Right atrium auricular region (tissue), 2 donors: ENCODE results near the gene FAU. TPM values are rescaled to one million over a fixed set of nuclear protein-coding genes. Genes with fewer than 3 reads are reported as not detected.

Source experiments
- DNase-seq: peaks from one replicate; pipeline ENCODE4 v3.0.0-alpha.2; 2019; ENCODE audit warnings: low spot score
- H3K27ac ChIP-seq, 2 donors: fragments of 200-600 bp; sonication (generic); 1 replicate in 1 of 2; 2 replicates in 1 of 2; pipeline ENCODE4 v1.5.1; 2016 to 2019
- H3K27me3 ChIP-seq, 2 donors: fragments of 200-600 bp; sonication (generic); one replicate each; pipeline versions ENCODE4 v1.5.1 to v1.6.0; 2017 to 2019
- H3K36me3 ChIP-seq: fragments of 200-600 bp; sonication (generic); one replicate; pipeline ENCODE4 v1.5.1; 2016
- H3K4me1 ChIP-seq, 2 donors: fragments of 200-600 bp; sonication (generic); one replicate each; pipeline versions ENCODE4 v1.5.1 to v1.6.0; 2017 to 2019
- H3K4me3 ChIP-seq, 2 donors: fragments of 200-600 bp; sonication (generic); 1 replicate in 1 of 2; 2 replicates in 1 of 2; pipeline ENCODE4 v1.5.1; 2017 to 2019; ENCODE audit warnings: mild to moderate bottlenecking in 1 of 2, moderate library complexity in 1 of 2
- H3K9me3 ChIP-seq, 2 donors: fragments of 200-600 bp; sonication (generic); one replicate each; pipeline ENCODE4 v1.5.1; 2019
- CTCF ChIP-seq, 2 donors: fragments of 200-600 bp; sonication (generic); IDR thresholded peaks; one replicate each; pipeline ENCODE4 v1.5.1; 2019; ENCODE audit warnings: antibody characterized with exemption in 2 of 2
- microRNA-seq, 2 donors: library from miRNA; unstranded; fragments of <30 nt; microRNA quantifications; one replicate each; pipeline ENCODE4, GENCODE V29; 2016 to 2017; ENCODE audit warnings: borderline number of aligned reads in 2 of 2, borderline replicate concordance in 1 of 2
- total RNA-seq, 2 donors: library from RNA; depleted of rRNA; stranded (reverse); fragments of >200 nt; gene quantifications; one replicate each; pipeline ENCODE4 v1.1.0, GENCODE V29; 2016

Gene FAU
- total RNA-seq, 2 donors from 2014 or later = 361 to 585 TPM

GRCh38 chr11:65071907-65072630 is 49.9 kb downstream of the FAU start:
- no peak for TF ChIP-seq CTCF (IDR thresholded peaks at IDR 0.05)
- Histone ChIP-seq H3K4me1 (no peaks in the 10 kb centered on the region), H3K27me3 (no peaks in the 10 kb centered on the region), H3K27ac (no peak overlapping the region), H3K9me3 (no peaks in the 10 kb centered on the region), H3K36me3 (no peaks in the 10 kb centered on the region), H3K4me3 (no peak overlapping the region)
- no peak for DNase-seq

Small RNA genes lying within 50 kb of the gene (microRNA-seq; reads per million reads assigned to microRNA genes)
- 0 to 0.71 reads per million in 2 donors for gene MIR6751

Other genes starting within 250 kb of the FAU start
- gene EHD1, start 243.5 kb downstream of the FAU start, total RNA-seq = 10 to 100 TPM; 29.5 to 34.1 TPM
- gene ATG2A, start 204.9 kb downstream of the FAU start, total RNA-seq = 10 to 100 TPM; 16.0 to 24.1 TPM
- gene PPP2R5B, start 197.4 kb downstream of the FAU start, total RNA-seq = 10 to 100 TPM; 21.5 to 23.0 TPM
- gene GPHA2, start 186.2 kb downstream of the FAU start, total RNA-seq = not detected
- gene MAJIN, start 150.0 kb downstream of the FAU start, total RNA-seq = not detected
- 1 to 10 TPM; 1.1 to 1.6 TPM for gene BATF2, start 125.2 kb downstream of the FAU start, total RNA-seq
- 100 to 1,000 TPM; 155 to 207 TPM for gene ARL2, start 108.0 kb downstream of the FAU start, total RNA-seq
- 10 to 100 TPM; 19.4 to 21.8 TPM for gene SNX15, start 94.7 kb downstream of the FAU start, total RNA-seq
- 1 to 10 TPM; 5.4 to 6.8 TPM for gene SAC3D1, start 80.9 kb downstream of the FAU start, total RNA-seq
- 10 to 100 TPM in 1 of 2 donors, 1 to 10 TPM in 1; 6.0 to 18.9 TPM for gene NAALADL1, start 63.6 kb downstream of the FAU start, total RNA-seq
- gene CDCA5, start 38.1 kb downstream of the FAU start, total RNA-seq = under 1 TPM; 0.16 to 0.52 TPM
- 10 to 100 TPM; 26.7 to 38.4 TPM for gene ZFPL1, start 37.9 kb downstream of the FAU start, total RNA-seq
- gene VPS51, start 25.9 kb downstream of the FAU start, total RNA-seq = 100 to 1,000 TPM in 1 of 2 donors, 10 to 100 TPM in 1; 98.5 to 147 TPM
- gene TM7SF2, start 10.3 kb downstream of the FAU start, total RNA-seq = 100 to 1,000 TPM; 134 to 199 TPM
- 10 to 100 TPM in 1 of 2 donors, 1 to 10 TPM in 1; 8.7 to 12.0 TPM for gene ZNHIT2, start 4.4 kb downstream of the FAU start, total RNA-seq
- gene MRPL49, start 187 bp upstream of the FAU start, total RNA-seq = 10 to 100 TPM; 38.8 to 47.8 TPM
- 10 to 100 TPM; 29.1 to 52.0 TPM for gene SYVN1, start 12.4 kb upstream of the FAU start, total RNA-seq
- not detected for gene SPDYC, start 48.1 kb upstream of the FAU start, total RNA-seq
- gene CAPN1, start 59.8 kb upstream of the FAU start, total RNA-seq = 10 to 100 TPM; 89.9 to 93.0 TPM
- 10 to 100 TPM in 1 of 2 donors, 1 to 10 TPM in 1; 4.5 to 12.4 TPM for gene POLA2, start 139.8 kb upstream of the FAU start, total RNA-seq
- 10 to 100 TPM; 14.4 to 31.0 TPM for gene CDC42EP2, start 192.7 kb upstream of the FAU start, total RNA-seq
- 10 to 100 TPM; 46.3 TPM for gene DPF2, start 211.7 kb upstream of the FAU start, total RNA-seq
- gene TIGD3, start 232.6 kb upstream of the FAU start, total RNA-seq = under 1 TPM in 1 of 2 donors, not detected in 1; 0.22 TPM